HG02970 (cell line): ENCODE results near the gene ADAMTS18.
"Not testable (repeated sequence)": the region's sequence is repeated elsewhere in the genome, so short reads cannot be mapped to it uniquely, and the experiment has no call there.

ENCODE experiments used
- ATAC-seq: cut with Tn5 transposase; IDR thresholded peaks from one replicate; pipeline ENCODE4 v1.9.1; 2021; ENCODE audit warnings: mild to moderate bottlenecking, moderate library complexity, moderate number of reproducible peaks; ENCODE audit not compliant: unreplicated experiment, low FRiP score

Gene ADAMTS18

GRCh38 chr16:77434530-77435271 lies at the start of gene ADAMTS18:
Gene ADAMTS18, minus strand, starts transcription at chr16:77435034. Its CDS starts 339 bp downstream, at chr16:77434695.
- no peak for ATAC-seq

- no peak for ATAC-seq
These were observed 46.0 kb upstream of the ADAMTS18 start for GRCh38 chr16:77480681-77481315.

- no peak for ATAC-seq
These were observed 37.4 kb upstream of the ADAMTS18 start for GRCh38 chr16:77472262-77472661.

GRCh38 chr16:77470851-77471250 lies 36.0 kb upstream of the ADAMTS18 start:
- ATAC-seq: no peak

- ATAC-seq: no peak
These were observed 34.8 kb upstream of the ADAMTS18 start for GRCh38 chr16:77469634-77470033.

- ATAC-seq: no peak
These were observed 34.0 kb upstream of the ADAMTS18 start for GRCh38 chr16:77468831-77469230.

GRCh38 chr16:77467821-77468335 lies 33.0 kb upstream of the ADAMTS18 start:
- no peak for ATAC-seq

GRCh38 chr16:77463659-77464058 lies 28.8 kb upstream of the ADAMTS18 start:
- not testable (repeated sequence) for ATAC-seq

GRCh38 chr16:77462894-77463293 lies 28.1 kb upstream of the ADAMTS18 start:
- no peak for ATAC-seq

- no peak for ATAC-seq
These were observed 24.9 kb upstream of the ADAMTS18 start for GRCh38 chr16:77459534-77460254.

GRCh38 chr16:77457046-77457445 lies 22.2 kb upstream of the ADAMTS18 start:
- no peak for ATAC-seq

- ATAC-seq: no peak
These were observed 17.4 kb upstream of the ADAMTS18 start for GRCh38 chr16:77452243-77452642.

- ATAC-seq: no peak
These were observed 16.1 kb upstream of the ADAMTS18 start for GRCh38 chr16:77450790-77451487.

- ATAC-seq: no peak
These were observed 14.4 kb upstream of the ADAMTS18 start for GRCh38 chr16:77449208-77449607.

GRCh38 chr16:77445324-77445723 lies 10.5 kb upstream of the ADAMTS18 start:
- no peak for ATAC-seq

- ATAC-seq: no peak
These were observed 9.3 kb upstream of the ADAMTS18 start for GRCh38 chr16:77444147-77444460.

- no peak for ATAC-seq
These were observed 8.7 kb upstream of the ADAMTS18 start for GRCh38 chr16:77443357-77444146.

- ATAC-seq: no peak
These were observed 7.2 kb upstream of the ADAMTS18 start for GRCh38 chr16:77442078-77442477.

- ATAC-seq: no peak
These were observed 4.3 kb upstream of the ADAMTS18 start for GRCh38 chr16:77439106-77439505.

- no peak for ATAC-seq
These were observed 3.0 kb upstream of the ADAMTS18 start for GRCh38 chr16:77437859-77438258.
